ENCODE measurements around the gene CATSPERE.
"Not testable (repeated sequence)": the region's sequence is repeated elsewhere in the genome, so short reads cannot be mapped to it uniquely, and the experiment has no call there.

The CATSPERE gene

DNA sequence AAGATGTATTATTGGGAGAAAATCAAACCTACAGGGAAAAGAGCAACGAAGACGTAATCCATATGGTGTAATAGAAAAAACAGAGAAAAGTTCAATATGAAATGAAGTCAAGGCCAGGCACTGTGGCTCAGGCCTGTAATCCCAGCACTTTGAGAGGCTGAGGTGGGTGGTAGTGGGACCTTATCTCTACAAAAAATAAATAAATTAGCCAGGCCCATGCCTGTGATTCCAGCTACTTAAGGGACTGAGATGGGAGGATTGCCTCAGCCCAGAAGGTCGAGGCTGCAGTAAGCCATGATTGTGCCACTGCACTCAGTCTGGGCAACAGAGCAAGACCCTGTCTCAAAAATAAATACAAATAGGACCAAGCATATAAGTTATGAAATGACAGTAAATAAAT is 203.3 kb downstream of the CATSPERE start:
- DNase-seq (ENCODE audit: low read depth), result no peak

DNA sequence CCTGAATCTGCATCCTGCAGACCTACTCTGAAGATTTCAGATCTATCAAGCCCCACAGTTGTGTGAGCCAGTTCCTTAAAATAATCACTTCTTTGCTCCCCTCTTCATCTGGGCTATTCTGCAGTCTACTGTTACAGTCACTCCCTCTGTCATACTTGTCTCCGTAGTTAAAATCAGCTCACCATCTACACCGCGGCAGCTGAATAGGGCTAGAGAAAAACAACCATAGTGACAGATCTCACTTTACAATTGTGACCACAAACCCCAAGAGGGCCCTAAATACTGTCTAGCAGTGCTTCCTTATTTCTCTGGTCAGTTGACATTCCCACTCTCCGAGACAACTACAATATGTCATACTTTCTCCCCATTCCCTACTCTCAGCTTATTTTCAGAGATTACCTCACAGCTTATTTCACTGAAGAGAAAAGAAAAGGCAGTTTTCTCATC is 204.7 kb downstream of the CATSPERE start:
- DNase-seq (ENCODE audit: low read depth), result no peak

DNA sequence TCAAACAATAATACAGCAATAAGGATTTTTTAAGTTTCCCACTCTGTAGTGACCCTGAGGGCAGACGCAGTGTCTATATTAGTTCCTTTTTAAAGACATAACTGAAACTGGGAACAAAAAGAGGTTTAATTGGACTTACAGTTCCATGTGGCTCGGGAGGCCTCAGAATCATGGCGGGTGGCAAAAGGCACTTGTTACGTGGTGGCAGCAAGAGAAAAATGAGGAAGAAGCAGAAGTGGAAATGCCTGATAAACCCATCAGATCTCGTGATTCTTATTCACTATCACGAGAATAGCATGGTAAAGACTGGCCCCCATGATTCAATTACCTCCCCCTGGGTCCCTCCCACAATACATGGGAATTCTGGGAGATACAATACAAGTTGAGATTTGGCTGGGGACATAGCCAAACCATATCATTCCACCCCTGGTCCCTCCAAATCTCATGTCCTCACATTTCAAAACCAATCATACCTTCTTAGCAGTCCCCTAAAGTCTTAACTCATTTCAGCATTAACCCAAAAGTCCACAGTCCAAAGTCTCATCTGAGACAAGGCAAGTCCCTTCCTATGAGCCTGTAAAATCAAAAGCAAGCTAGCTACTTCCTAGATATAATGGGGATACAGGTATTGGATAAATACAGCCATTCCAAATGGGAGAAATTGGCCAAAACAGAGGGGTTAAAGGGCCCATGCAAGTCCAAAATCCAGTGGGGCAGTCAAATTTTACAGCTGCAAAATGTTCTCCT is 205.8 kb downstream of the CATSPERE start:
- DNase-seq (ENCODE audit: low read depth), result not testable (repeated sequence)

GRCh38 chr1:244667797-244668196 is 206.7 kb downstream of the CATSPERE start:
- DNase-seq (ENCODE audit: low read depth), result no peak

DNA sequence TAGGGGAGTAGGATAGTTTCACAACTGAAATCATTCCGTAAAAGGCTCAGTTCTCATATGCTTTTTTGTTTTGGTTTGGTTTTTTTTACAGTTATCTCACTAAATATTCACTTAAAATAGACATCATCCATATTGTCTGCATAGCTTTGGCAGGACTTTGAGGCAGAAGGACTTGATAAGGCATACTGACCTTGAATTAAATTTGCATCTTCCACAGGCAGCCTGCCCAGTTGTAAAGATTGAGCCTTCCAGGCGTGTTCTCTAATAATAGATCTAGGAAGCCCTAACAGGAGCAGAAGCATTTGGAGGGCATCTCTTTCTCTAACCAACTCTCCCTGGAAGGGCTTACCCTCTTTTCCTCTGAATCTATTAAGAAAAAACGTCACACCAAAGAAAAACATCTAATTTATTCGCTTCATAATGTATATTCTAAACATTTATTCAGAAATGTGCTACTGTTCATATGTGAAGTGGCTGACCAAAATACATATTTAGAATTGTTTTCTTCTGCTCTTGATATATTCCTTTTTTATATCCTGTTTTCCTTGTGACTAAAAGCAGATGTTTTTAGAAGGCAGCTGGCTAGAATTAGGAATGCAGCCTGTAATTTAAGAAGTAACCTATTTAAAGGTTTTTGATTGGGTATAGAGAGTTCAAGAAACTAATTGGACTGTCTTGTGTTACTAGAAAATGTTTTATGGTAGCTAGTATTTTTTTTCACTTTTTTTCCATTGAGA is 212.0 kb downstream of the CATSPERE start:
- no peak for DNase-seq (ENCODE audit: low read depth)

DNA sequence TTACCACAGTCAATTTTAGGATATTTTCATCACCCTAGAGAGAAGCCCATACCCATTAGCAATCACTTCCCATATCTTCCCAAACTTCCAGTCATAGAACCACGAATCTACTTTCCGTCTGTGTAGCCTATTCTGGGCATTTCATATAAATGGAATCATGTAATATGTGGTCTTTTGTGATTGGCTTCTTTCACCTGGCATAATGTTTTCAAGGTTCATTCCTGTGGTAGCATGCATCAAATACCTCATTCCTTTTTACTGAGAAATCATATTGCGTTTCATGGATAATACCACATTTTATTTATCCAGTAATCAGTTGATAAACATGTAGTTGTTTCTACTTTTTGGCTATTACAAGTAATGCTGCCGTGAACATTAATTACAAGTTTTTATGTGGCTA is 213.4 kb downstream of the CATSPERE start:
- DNase-seq (ENCODE audit: low read depth), result no peak

GRCh38 chr1:244675167-244675566 is 214.1 kb downstream of the CATSPERE start:
- DNase-seq (ENCODE audit: low read depth), result no peak

DNA sequence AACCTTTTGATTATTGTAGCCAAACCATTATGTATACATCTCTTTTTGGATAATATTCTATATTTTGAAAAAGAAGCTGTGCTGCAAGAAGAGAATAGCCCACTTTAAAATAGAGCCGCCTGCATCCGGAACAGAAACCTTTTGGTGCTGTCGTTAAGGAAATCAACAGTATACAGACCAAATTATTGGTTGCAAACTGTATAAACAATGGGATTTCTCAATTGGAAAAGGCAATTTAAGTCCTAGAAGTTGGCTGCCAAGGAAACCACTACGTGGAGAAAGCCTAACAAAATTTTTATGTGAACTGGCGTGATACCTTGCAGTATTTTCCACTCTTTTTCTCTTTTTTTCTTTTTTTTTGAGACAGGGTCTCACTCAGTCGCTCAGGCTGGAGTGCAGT is 217.6 kb downstream of the CATSPERE start:
- no peak for DNase-seq (ENCODE audit: low read depth)

DNA sequence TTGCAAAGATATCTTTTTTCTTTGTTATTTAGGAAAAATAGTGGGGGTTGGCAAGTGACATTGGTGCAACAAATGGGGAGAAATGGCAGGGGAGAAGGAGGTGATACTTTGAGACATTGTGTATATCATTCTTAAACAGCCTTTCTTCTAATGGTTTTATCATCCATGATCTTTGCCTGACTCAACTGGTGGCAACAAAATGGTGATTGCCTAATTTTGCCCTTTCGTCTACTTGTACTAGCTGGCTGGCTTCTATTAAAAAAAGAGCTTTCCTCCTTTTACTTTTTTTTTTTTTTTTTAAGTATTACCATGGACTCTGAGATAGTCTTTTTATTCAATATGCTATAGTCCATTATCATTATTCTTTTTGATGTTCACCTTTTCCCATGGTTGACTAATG is 219.6 kb downstream of the CATSPERE start:
- no peak for DNase-seq (ENCODE audit: low read depth)

GRCh38 chr1:244682087-244682486 is 221.0 kb downstream of the CATSPERE start:
- not testable (repeated sequence) for DNase-seq (ENCODE audit: low read depth)

All from stimulated activated CD4-positive, alpha-beta T cell treated with anti-CD3 and anti-CD28 coated beads, Interleukin-2, amount 100 ng/mL, for 4 hours (primary cell).